Fibroblast of skin of left quadriceps (primary cell): ENCODE measurements around the gene MED27.

ENCODE experiments used
- DNase-seq, 2 experiments: peaks; one replicate each; pipeline ENCODE4 v3.0.0-alpha.2; 2013; ENCODE audit warnings: low read depth in 2 of 2

MED27 gene

GRCh38 chr9:132044176-132044875 is 35.3 kb downstream of the MED27 start:
- no peak for DNase-seq

DNA sequence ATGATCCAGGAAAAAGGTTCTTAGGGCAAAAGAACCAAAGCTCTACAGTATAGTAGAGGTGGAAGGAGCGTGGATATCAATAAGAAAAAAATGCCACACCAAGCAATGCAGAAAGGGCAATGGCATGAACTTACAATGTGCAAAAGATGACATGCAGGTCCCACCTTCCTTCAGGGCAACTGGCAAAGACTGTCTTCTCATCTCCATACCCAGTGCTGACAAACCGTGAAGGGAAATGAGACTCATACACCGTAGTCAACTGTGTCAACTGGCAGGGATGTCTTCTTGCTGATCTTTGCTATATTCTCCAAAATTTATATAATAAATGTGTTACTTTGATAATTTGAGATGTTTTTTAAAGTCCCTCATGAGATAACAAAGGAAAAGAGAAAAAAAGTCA is 36.0 kb downstream of the MED27 start:
- no peak for DNase-seq

- DNase-seq = peak; percentile 92 to 93
These were observed 37.3 kb downstream of the MED27 start for GRCh38 chr9:132042324-132042723.

- no peak for DNase-seq
These were observed 37.9 kb downstream of the MED27 start for GRCh38 chr9:132041798-132042197.

DNA sequence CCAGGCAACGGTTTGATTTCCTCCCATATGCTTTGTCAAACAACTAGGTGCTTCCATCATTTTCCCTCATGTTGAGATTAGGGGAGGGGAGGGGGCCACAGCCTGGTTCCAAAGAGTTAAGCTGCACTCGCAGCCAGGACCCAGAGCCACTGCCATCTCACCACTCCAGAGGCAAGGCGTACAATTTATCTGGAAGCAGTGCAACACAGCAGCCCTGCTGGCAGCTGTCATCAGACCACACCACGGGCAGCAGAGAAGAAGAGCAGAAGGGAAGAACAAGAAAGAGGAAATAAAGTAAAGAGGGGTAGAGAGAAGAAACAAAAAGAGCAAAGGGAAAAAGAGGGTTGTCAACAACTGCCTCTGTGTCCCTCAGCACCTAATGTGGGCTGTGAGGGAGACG is 38.9 kb downstream of the MED27 start:
- DNase-seq = no peak

DNA sequence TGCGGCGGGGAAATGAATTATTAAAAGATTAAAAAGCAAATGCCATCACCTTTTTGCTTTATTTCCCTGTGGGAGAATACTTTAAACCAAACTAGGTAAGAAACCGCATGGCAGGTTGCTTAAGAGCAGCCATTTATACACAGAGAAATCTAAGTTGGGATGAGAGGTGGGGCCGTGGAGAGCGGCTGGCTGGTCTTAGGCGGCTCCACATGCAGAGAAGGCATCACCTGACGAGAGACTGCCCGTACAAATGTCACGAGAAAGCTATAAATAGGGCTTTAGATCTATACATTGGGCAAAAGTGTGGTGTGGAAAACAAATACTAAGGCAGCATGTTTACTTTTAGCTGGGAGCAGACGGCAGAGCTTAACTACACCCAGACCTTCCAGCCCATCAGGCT is 39.4 kb downstream of the MED27 start:
- no peak for DNase-seq

DNA sequence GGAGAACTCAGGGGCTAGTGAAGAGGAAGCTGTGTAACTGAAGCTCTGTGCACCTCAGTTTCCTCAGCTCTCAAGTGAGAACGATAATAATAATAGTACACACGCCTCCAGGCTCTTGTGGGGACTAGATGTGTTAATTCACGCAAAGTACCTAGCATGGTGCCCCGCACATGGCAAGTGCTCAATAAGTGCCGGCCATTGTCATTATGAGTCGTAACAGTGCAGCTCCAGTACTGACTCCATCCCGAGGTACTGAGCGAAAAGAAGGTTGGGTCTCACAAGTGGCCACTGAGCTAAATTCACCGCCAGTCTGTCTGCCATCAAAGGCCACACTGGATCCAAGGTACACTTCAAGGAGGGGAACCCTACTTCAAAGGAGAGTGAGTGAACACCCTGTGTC is 40.4 kb downstream of the MED27 start:
- DNase-seq = no peak

DNA sequence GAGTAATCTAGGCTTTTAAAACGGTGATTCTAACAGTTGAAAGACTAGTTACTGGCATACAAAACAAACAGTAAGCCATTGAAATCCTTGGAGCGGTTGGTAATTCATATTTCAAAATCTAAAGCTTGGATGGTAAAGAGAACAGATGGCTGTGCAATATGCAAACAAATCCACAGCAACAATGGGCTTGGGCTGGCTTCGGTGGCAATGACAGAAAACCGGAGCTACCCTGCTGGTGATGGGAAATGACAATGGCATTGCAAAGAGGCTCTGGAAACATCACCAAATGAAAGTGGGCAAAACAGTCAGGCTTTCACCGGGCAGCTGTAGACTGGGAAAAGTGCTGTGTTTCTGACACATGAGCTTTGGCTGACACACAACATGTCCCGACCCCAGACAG is 42.2 kb downstream of the MED27 start:
- DNase-seq = no peak

DNA sequence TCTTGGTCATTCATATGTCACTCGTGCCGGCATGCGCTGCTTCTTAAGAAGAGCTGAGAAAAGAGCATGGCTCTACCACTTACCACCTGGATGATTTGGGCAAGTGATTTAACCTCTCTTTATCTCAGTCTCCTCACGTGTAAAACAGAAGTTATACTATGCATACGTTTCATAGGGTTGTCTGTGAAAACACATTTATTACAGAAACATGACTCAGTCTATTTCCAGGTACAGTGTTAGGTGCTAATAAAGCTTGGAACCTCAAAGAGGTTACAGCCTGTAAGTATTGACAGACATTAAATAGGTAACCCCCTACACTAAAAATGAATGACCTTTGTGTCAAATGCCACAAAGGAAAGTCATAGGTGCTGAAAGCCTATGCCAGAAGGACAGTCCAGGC is 43.1 kb downstream of the MED27 start:
- no peak for DNase-seq

DNA sequence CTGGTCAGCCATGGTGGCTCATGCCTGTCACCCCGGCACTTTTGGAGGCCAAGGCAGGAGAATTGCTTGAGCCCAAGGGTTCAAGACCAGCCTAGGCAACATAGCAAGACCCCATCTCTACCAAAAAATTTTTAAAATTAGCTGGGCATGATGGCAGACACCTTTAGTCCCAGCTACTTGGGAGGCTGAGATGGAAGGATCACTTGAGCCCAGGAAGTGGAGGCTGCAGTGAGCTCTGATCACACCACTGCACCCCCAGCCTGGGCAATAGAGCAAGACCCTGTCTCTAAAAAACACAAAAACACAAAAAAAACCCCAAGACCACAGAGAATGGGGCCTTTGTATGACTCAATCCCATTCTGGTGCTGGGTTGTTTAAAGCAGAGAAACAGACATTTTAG is 44.0 kb downstream of the MED27 start:
- DNase-seq = no peak

- no peak for DNase-seq
These were observed 47.3 kb downstream of the MED27 start for GRCh38 chr9:132032238-132032950.

- no peak for DNase-seq
These were observed 48.0 kb downstream of the MED27 start for GRCh38 chr9:132031467-132032237.

- no peak for DNase-seq
These were observed 48.9 kb downstream of the MED27 start for GRCh38 chr9:132030626-132031325.

DNA sequence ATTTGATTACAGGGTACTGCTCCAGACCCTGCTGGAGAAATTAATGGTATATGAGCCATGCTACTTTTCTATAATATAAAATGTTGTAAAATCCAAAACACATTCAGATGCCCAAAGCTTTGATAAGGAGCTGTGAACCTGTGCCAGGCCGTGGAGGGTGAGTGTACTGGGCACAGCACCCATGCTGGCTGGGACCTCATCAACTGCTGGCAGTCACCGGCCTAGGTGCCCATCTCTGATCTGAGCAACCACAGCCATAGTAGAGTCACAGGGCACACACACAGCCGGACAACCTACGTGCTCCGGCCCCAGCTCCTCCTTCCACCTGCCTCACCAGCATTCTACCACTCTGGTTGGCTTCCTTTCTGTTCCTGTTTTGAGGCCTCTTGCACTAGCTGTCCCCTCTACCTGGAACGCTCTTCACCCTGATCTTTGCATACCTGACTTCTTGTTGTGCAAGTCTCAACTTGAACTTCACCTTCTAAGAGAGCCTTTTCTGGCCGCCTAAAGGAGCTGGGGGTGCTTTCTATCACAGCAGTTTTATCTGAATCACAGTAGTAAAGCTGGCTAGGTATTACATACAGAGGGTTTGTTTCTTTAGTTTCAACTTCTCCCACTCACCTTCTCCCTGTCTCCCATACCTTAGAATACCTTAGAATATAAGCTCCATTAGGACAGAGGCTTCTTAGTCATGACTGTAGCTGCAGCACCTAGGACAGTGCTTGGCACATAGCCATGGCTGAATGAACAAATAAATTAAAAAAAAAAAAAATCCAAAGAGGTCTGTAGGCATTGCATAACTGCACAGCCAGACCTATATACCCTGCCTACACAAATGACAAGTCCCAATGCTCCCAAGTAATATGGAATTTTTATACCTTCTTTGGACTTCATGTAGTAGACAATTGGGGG is 51.7 kb downstream of the MED27 start:
- DNase-seq = no peak

- peak; percentile 47 to 53 for DNase-seq
These were observed 52.6 kb downstream of the MED27 start for GRCh38 chr9:132026932-132027585.

- DNase-seq = no peak
These were observed 53.9 kb downstream of the MED27 start for GRCh38 chr9:132025766-132026165.

GRCh38 chr9:132024589-132024988 is 55.1 kb downstream of the MED27 start:
- DNase-seq = no peak

- no peak for DNase-seq
These were observed 56.1 kb downstream of the MED27 start for GRCh38 chr9:132023419-132024180.

DNA sequence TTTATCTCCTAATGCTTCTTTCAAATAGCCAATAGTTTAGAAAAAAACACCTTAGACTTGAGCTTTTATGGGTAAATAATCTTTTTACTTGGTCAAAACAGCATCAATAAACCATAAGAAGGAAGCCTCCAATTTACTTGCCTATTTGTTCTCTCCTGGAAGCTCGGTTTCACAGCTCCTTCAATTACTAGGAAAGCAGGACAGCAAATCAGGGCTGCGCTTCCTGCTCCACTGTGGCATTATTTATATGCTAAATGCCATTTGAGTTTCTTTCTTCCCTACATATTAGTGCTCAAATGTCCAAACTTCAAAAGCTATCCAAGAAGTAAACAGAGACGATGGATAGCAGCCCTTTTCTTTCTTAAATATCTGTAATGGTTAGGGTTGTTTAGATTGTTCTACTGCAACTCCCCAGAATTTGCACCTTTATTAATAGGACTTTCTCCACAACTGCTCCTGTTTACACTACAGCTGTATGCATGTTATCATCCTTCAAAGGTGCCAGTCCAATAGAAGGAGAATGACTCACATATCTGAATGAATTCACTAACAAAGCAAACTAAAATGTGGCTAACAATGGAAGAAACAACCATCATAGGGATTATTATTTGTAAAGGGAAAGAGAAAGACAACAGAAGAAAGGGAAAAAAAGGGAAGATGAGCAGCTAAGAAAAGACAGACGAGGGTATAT is 58.7 kb downstream of the MED27 start:
- no peak for DNase-seq
